GM21526 (cell line): Measurements from ENCODE around the gene SNAPC1.

Experiments
- ATAC-seq: cut with Tn5 transposase; IDR thresholded peaks from one replicate; pipeline ENCODE4 v1.9.1; 2021; ENCODE audit warnings: moderate library complexity; ENCODE audit not compliant: unreplicated experiment, low FRiP score

SNAPC1 gene

DNA sequence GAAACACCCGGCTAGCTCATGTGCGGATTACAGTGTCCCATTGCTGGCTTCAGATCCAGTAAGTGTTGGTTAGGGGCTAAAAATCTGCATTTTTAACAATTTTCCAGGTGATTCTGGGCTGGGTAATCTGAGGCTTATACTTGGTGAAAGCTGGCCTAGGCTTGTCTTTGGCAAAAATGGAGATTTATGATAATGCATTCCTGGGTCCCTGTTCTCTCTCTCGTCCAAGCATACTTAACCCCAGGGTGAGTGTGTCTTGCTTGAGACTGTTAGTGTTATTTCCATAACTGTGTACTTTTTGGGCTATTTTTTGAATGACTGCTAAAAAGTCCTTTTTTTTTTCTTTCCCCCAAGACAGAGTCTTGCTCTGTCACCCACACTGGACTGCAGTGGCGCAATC lies 43.2 kb downstream of the SNAPC1 start:
- ATAC-seq = no peak

GRCh38 chr14:61811882-61812346 lies 49.7 kb downstream of the SNAPC1 start:
- no peak for ATAC-seq

GRCh38 chr14:61812347-61813095 lies 50.3 kb downstream of the SNAPC1 start, which contains the start of gene SYT16:
TSS of gene SYT16 (plus strand) at chr14:61812703.
- no peak for ATAC-seq

DNA sequence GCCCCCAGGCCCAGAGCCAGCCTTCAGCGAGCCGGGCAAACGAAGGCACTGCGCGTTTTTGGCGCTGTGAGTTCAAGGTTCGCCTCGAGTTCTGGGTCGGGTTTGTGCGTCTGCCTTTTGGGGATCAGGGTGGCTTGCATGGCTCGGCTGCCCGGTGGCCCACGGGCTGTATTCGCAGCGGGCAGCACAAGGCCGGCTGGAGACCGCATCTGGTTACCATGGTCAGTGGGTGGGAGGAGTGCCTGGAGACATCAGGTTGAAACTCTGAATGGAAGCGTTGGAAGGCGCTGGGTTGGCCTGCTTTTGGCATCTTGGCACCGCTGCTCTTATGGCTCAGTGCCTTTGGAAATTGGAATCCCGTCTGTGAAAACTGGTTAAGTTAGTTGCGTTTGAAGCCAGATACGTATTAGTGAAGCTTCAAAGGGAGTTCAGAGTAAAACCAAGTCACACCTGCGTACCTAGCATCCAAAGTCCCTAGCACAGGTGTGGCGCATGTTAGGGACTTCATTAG lies 50.9 kb downstream of the SNAPC1 start:
- no peak for ATAC-seq

GRCh38 chr14:61822458-61822857 lies 60.2 kb downstream of the SNAPC1 start:
- ATAC-seq = no peak

DNA sequence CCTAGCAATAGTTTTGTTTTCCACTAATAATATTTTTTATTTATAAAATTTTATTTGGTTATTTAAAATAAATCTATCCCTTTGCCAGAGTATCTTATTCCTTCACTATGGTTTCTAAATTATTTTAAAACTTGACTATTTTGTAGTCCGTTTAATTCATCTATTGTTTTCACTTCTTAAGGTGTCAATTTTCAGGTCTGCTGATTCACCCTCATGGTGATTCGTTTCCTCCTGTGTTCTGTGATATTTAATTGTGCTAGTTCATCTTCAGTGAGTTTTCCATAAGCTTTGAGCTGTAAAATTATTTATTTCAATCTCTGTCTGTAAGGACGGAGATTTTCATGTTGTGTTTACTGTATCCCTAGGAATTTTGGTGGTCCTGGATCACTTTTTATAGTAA lies 70.6 kb downstream of the SNAPC1 start:
- ATAC-seq = no peak

DNA sequence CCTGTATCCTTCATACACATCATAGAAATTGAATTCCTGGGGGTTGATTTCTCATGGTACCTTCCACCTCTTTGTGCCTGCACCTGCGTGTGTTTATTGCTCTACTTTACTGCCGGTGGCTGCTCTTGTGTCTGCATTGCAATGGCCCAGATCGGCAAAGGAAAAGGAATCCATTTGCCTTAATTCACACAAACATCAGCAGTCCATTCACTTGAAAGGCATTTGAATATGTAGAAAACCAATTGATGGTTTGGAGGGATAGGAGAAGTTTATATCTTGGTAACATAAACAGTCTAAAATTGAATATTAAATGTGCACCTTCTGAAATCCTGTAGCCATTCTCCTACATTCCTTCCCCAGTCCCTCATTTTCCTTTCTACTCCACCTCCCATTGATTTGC lies 74.0 kb downstream of the SNAPC1 start:
- ATAC-seq = no peak

- ATAC-seq = no peak
Measured at GRCh38 chr14:61836807-61837206, 74.6 kb downstream of the SNAPC1 start.

DNA sequence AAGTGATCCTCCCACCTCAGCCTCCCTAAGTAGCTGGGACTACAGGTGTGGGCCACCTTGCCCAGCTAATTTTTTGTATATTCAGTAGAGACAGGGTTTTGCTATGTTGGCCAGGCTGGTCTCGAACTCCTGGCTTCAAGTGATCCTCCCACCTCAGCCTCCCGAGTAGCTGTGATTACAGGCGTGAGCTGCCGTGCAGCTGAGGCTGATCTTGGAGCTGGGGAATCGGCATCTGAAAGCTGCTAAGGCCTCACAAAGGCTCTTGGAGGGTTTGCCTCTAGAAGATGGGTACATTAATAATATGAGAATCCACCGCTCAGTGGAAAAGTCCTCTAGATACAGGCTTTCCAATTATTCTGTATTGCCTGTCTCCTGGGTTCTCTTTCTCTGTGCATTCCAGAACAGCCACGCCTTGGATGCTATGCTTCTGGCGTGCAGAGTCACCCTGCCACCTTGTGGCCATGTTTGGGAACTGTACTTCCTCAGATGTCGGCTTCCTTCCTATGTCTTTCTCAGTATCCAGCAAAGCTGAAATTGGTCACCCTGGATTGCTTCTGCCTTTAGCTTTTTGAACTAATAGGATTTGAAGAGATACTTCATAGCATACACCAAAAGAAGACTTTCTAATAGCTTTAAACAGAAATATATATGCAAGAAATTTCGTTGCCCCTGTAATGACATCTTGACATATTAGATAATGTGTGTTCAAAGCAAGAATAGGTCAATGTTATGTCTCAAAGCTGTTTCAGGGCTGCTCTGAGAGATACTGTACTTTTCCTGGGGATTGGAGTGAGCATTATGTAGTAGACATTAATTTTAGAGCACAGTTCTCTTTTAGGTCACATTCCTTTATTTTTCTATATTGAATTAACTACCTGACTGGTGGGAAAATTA lies 75.4 kb downstream of the SNAPC1 start:
- ATAC-seq = peak; percentile 84

DNA sequence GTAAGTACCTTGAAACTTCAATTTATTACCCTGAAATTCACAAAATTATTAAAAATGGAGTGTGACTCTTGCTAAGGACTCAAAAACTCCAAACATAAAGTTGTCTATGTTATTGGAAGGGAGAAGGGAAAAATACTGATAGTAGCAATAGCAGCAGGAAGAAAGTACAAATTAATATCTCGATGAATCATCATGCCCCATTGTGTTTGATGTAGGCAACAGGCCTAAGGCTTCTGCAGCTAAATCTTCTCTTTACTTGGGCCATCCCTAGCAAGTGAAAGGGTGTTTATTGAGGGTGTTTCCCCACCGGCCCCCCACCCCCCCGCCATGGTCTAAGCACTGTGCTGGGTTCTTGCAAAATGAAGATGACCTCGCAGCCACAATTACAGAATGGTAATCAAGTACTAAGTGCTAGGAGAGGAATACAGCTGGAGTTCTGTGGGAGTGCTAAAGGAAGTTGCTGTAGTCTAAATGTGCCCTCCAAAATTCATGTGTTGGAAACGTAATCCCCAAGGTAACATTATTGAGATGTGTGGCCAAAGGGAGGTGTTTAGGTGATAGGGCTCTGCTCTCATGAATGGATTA lies 76.5 kb downstream of the SNAPC1 start:
- ATAC-seq = no peak

DNA sequence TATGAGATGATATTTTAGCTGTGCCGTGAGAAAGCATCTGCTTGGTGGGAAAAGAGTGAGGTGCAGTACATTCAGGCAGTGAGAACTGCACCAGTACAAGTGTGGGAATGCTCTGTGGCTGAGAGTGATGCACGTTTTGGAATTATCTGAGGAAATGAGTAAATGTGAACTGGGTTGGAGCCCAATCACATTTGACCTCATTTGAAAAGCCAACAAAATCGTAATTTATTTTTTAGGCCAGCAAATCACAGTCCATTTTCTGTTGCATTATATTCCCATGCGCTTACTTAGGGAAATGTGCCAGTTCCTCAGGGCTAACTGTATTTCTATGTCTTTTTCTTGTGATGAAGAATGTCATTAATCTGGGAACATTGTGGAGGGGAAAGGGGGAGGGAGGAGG lies 77.3 kb downstream of the SNAPC1 start:
- no peak for ATAC-seq

DNA sequence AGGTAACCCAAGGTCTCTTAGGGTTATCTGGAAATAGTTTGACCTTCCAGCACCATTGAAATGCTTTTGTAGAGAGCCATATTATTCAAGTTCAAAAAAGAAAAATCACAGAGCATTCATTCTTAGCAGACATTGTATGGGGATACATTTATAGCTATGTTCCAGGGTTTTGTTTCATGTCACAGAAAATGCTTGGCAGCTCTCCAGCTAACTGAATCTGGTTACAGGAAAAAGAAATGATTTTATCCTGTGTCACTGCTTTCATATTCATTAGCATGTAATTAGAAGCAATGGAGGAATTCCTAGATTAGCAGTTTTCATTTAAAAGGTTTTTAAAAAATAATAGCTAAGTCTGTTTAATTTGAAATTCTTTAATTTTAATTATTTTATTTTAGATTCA lies 78.9 kb downstream of the SNAPC1 start:
- no peak for ATAC-seq
